ENCODE data around the gene NDUFB3.

NDUFB3 gene

DNA sequence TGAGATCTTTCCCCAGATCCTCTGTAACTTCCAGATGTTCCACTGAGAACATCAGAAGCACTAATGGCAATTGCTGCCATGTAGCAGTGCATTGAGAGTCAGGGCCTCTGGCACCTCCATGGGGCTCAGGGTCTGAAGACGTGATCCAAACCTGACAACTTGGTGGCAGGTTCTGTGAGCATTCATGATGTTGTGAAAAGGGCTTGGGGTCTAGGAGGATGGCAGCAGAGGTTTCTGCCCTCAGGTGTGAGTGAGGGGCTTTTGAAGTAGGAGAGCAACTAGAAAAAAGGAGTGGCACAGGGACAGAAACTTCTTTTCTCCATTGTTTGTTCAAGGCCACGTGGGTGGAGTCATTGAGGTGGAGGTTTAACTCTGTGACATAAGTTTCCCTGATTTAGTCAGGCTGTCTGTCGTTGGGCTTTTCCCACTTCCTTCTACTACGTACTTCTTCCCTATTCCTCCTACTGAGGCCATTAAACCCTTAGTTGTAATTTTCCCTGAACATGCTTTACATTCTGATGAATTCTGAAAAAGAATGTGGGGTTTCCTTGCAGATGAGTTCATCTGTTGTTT is 57.2 kb downstream of the NDUFB3 start:
- no peak overlapping the region for H3K27ac ChIP-seq (ENCODE audit: extremely low read depth, low read depth, low read length)
- POLR2A ChIA-PET = no interaction called here
- TF ChIP-seq ZNF341 (tag by site-specific recombination; IDR thresholded peaks at IDR 0.05; ENCODE audit: low read depth) (no peak), ZNF645 (tag by site-specific recombination; IDR thresholded peaks at IDR 0.05) (no peak), PRDM10 (tag by site-specific recombination; IDR thresholded peaks at IDR 0.05) (peak; percentile 42; the same call in 1 of the 2 replicates), ZNF211 (tag by site-specific recombination; IDR thresholded peaks at IDR 0.05; ENCODE audit: low read depth) (no peak), ZFHX2 (tag by site-specific recombination; conservative IDR thresholded peaks at IDR 0.05) (peak; percentile 38; the same call in 1 of the 2 replicates), ZNF449 (tag by site-specific recombination; IDR thresholded peaks at IDR 0.05) (peak; percentile 83), EGR2 (tag by site-specific recombination; IDR thresholded peaks at IDR 0.05; ENCODE audit: low read depth) (peak; percentile 32; the same call in 1 of the 2 replicates), WT1 (tag by site-specific recombination; IDR thresholded peaks at IDR 0.05) (no peak), ZNF785 (tag by site-specific recombination; IDR thresholded peaks at IDR 0.05) (no peak), REPIN1 (tag by site-specific recombination; IDR thresholded peaks at IDR 0.05; ENCODE audit: low read depth) (no peak), ZNF488 (tag by site-specific recombination; IDR thresholded peaks at IDR 0.05) (no peak), ZNF221 (tag by site-specific recombination; IDR thresholded peaks at IDR 0.05; ENCODE audit: borderline replicate concordance) (no peak), PRDM6 (tag by site-specific recombination; IDR thresholded peaks at IDR 0.05) (0 out of 2 replicates have a peak, but pooled peaks have one; percentile 27), ZEB2 (tag by site-specific recombination; IDR thresholded peaks at IDR 0.05) (no peak)
- TF ChIP-seq, protein P1, sequence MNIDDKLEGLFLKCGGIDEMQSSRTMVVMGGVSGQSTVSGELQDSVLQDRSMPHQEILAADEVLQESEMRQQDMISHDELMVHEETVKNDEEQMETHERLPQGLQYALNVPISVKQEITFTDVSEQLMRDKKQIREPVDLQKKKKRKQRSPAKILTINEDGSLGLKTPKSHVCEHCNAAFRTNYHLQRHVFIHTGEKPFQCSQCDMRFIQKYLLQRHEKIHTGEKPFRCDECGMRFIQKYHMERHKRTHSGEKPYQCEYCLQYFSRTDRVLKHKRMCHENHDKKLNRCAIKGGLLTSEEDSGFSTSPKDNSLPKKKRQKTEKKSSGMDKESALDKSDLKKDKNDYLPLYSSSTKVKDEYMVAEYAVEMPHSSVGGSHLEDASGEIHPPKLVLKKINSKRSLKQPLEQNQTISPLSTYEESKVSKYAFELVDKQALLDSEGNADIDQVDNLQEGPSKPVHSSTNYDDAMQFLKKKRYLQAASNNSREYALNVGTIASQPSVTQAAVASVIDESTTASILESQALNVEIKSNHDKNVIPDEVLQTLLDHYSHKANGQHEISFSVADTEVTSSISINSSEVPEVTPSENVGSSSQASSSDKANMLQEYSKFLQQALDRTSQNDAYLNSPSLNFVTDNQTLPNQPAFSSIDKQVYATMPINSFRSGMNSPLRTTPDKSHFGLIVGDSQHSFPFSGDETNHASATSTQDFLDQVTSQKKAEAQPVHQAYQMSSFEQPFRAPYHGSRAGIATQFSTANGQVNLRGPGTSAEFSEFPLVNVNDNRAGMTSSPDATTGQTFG (tag by site-specific recombination; IDR thresholded peaks at IDR 0.05; ENCODE audit: borderline replicate concordance) = no peak
- TF ChIP-seq, protein P2, sequence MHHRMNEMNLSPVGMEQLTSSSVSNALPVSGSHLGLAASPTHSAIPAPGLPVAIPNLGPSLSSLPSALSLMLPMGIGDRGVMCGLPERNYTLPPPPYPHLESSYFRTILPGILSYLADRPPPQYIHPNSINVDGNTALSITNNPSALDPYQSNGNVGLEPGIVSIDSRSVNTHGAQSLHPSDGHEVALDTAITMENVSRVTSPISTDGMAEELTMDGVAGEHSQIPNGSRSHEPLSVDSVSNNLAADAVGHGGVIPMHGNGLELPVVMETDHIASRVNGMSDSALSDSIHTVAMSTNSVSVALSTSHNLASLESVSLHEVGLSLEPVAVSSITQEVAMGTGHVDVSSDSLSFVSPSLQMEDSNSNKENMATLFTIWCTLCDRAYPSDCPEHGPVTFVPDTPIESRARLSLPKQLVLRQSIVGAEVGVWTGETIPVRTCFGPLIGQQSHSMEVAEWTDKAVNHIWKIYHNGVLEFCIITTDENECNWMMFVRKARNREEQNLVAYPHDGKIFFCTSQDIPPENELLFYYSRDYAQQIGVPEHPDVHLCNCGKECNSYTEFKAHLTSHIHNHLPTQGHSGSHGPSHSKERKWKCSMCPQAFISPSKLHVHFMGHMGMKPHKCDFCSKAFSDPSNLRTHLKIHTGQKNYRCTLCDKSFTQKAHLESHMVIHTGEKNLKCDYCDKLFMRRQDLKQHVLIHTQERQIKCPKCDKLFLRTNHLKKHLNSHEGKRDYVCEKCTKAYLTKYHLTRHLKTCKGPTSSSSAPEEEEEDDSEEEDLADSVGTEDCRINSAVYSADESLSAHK (tag by site-specific recombination; IDR thresholded peaks at IDR 0.05) = peak; percentile 74; the same call in 1 of the 2 replicates
- H3K36me3 ChIP-seq (ENCODE audit: control insufficient read depth in 2 of 2, insufficient read depth in 1 of 2, low read length in 2 of 2) = peaks cover 0 to 8% of the 10 kb centered on the region in 2 experiments; a peak in 2 of 3 replicates
- peaks cover 19% of the 10 kb centered on the region for H3K4me1 ChIP-seq (ENCODE audit: control insufficient read depth, insufficient read depth, low read length)
- CTCF ChIA-PET = interaction anchor here (0.6 to 1.2 kb wide), 3 partner anchors 11 to 108 kb away, joined by 3 to 4 read pairs (median 4); no protein-coding TSS in a partner anchor
- no peak overlapping the region for H3K4me3 ChIP-seq (ENCODE audit: low read depth, low read length)
- no peaks in the 10 kb centered on the region for H3K9me3 ChIP-seq (ENCODE audit: control insufficient read depth, insufficient read depth, low read depth, low read length)

All from HEK293 (cell line).